Measurements from ENCODE around the gene FURIN. TPM values are rescaled to one million over a fixed set of nuclear protein-coding genes. Genes with fewer than 3 reads are reported as not detected.

The FURIN gene
- total RNA-seq, 1 donor from 2014 or later, result 26.5 TPM

GRCh38 chr15:90876046-90876445, 7.7 kb downstream of the FURIN start:
- peaks cover 5% of the 10 kb centered on the region for H3K27me3 Mint-ChIP-seq (ENCODE audit: unreplicated experiment)
- H3K9me3 Mint-ChIP-seq (ENCODE audit: unreplicated experiment), result peaks cover 6% of the 10 kb centered on the region
- peaks cover 9% of the 10 kb centered on the region for H3K4me1 Mint-ChIP-seq (ENCODE audit: low read depth, unreplicated experiment)
- no peak overlapping the region for H3K4me3 Mint-ChIP-seq (ENCODE audit: unreplicated experiment)
- DNase-seq, result no peak
- TF ChIP-seq, protein P1, sequence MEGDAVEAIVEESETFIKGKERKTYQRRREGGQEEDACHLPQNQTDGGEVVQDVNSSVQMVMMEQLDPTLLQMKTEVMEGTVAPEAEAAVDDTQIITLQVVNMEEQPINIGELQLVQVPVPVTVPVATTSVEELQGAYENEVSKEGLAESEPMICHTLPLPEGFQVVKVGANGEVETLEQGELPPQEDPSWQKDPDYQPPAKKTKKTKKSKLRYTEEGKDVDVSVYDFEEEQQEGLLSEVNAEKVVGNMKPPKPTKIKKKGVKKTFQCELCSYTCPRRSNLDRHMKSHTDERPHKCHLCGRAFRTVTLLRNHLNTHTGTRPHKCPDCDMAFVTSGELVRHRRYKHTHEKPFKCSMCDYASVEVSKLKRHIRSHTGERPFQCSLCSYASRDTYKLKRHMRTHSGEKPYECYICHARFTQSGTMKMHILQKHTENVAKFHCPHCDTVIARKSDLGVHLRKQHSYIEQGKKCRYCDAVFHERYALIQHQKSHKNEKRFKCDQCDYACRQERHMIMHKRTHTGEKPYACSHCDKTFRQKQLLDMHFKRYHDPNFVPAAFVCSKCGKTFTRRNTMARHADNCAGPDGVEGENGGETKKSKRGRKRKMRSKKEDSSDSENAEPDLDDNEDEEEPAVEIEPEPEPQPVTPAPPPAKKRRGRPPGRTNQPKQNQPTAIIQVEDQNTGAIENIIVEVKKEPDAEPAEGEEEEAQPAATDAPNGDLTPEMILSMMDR (IDR thresholded peaks at IDR 0.05; ENCODE audit: partially characterized antibody, unreplicated experiment), result no peak
- no peak overlapping the region for H3K27ac Mint-ChIP-seq (ENCODE audit: unreplicated experiment)
- no peaks in the 10 kb centered on the region for H3K36me3 Mint-ChIP-seq (ENCODE audit: unreplicated experiment)

- Mint-ChIP-seq H3K9me3 (ENCODE audit: unreplicated experiment) (peaks cover 6% of the 10 kb centered on the region), H3K27ac (ENCODE audit: unreplicated experiment) (no peak overlapping the region), H3K36me3 (ENCODE audit: unreplicated experiment) (no peaks in the 10 kb centered on the region), H3K4me3 (ENCODE audit: unreplicated experiment) (no peak overlapping the region), H3K27me3 (ENCODE audit: unreplicated experiment) (peaks cover 5% of the 10 kb centered on the region), H3K4me1 (ENCODE audit: low read depth, unreplicated experiment) (peaks cover 9% of the 10 kb centered on the region)
- TF ChIP-seq, protein P1 (IDR thresholded peaks at IDR 0.05; ENCODE audit: partially characterized antibody, unreplicated experiment), result no peak
- DNase-seq, result no peak
These were observed 8.3 kb downstream of the FURIN start for GRCh38 chr15:90876512-90877170.

GRCh38 chr15:90877315-90877714, 8.9 kb downstream of the FURIN start:
- no peak for DNase-seq
- no peak overlapping the region for H3K4me3 Mint-ChIP-seq (ENCODE audit: unreplicated experiment)
- peaks cover 6% of the 10 kb centered on the region for H3K9me3 Mint-ChIP-seq (ENCODE audit: unreplicated experiment)
- H3K27me3 Mint-ChIP-seq (ENCODE audit: unreplicated experiment), result peaks cover 5% of the 10 kb centered on the region
- TF ChIP-seq, protein P1 (IDR thresholded peaks at IDR 0.05; ENCODE audit: partially characterized antibody, unreplicated experiment), result no peak
- no peak overlapping the region for H3K27ac Mint-ChIP-seq (ENCODE audit: unreplicated experiment)
- peaks cover 8% of the 10 kb centered on the region for H3K4me1 Mint-ChIP-seq (ENCODE audit: low read depth, unreplicated experiment)
- no peaks in the 10 kb centered on the region for H3K36me3 Mint-ChIP-seq (ENCODE audit: unreplicated experiment)

DNA sequence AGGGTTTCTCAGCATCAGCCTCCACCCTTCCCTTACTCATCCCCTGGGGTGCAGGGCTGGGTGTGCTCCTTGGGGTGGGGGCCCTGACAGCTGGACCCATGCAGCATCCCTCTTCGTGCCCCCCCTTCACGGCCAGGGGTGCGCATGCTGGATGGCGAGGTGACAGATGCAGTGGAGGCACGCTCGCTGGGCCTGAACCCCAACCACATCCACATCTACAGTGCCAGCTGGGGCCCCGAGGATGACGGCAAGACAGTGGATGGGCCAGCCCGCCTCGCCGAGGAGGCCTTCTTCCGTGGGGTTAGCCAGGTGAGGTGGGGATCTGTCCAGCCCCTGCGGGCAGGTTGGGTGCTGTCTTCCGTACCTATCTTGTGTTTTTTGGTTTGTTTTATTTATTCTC, 9.6 kb downstream of the FURIN start:
- H3K4me3 Mint-ChIP-seq (ENCODE audit: unreplicated experiment), result no peak overlapping the region
- peaks cover 6% of the 10 kb centered on the region for H3K9me3 Mint-ChIP-seq (ENCODE audit: unreplicated experiment)
- no peak overlapping the region for H3K27ac Mint-ChIP-seq (ENCODE audit: unreplicated experiment)
- DNase-seq, result no peak
- no peaks in the 10 kb centered on the region for H3K36me3 Mint-ChIP-seq (ENCODE audit: unreplicated experiment)
- TF ChIP-seq, protein P1 (IDR thresholded peaks at IDR 0.05; ENCODE audit: partially characterized antibody, unreplicated experiment), result no peak
- H3K4me1 Mint-ChIP-seq (ENCODE audit: low read depth, unreplicated experiment), result peaks cover 2% of the 10 kb centered on the region
- peaks cover 5% of the 10 kb centered on the region for H3K27me3 Mint-ChIP-seq (ENCODE audit: unreplicated experiment)

- Mint-ChIP-seq H3K4me1 (ENCODE audit: low read depth, unreplicated experiment) (peaks cover 1% of the 10 kb centered on the region), H3K27ac (ENCODE audit: unreplicated experiment) (no peak overlapping the region), H3K9me3 (ENCODE audit: unreplicated experiment) (peaks cover 6% of the 10 kb centered on the region), H3K36me3 (ENCODE audit: unreplicated experiment) (no peaks in the 10 kb centered on the region), H3K27me3 (ENCODE audit: unreplicated experiment) (peaks cover 7% of the 10 kb centered on the region), H3K4me3 (ENCODE audit: unreplicated experiment) (no peak overlapping the region)
- TF ChIP-seq, protein P1 (IDR thresholded peaks at IDR 0.05; ENCODE audit: partially characterized antibody, unreplicated experiment), result no peak
- no peak for DNase-seq
These were observed 10.3 kb downstream of the FURIN start for GRCh38 chr15:90878660-90879059.
